Measurements from ENCODE around the gene PSEN1. TPM values are rescaled to one million over a fixed set of nuclear protein-coding genes. Genes with fewer than 3 reads are reported as not detected.

Gene PSEN1
- total and polyA plus RNA-seq, 2 donors (not counting 3 experiments of a cell fraction or from before 2014, with no cell fraction given): 16.5 to 36.8 TPM

- BruUV-seq (replicated peaks): no TSS peak
- Histone ChIP-seq H3K4me3 (replicated peaks in 1 of 3; ENCODE audit: insufficient read depth in 1 of 3, low read depth in 1 of 3, low read length in 3 of 3) (no peak overlapping the region), H3K9me3 (replicated peaks; ENCODE audit: control insufficient read depth, insufficient read depth, low read length) (no peaks in the 10 kb centered on the region), H3K27me3 (ENCODE audit: control insufficient read depth in 2 of 2, insufficient read depth in 2 of 2, low read length in 2 of 2) (no peaks in the 10 kb centered on the region), H3K4me2 (ENCODE audit: insufficient read depth, low read length) (no peak overlapping the region), H3K9ac (replicated peaks; ENCODE audit: extremely low read depth, insufficient read depth, low read length) (no peak overlapping the region), H2AFZ (ENCODE audit: low read depth, low read length) (no peak overlapping the region), H3K27ac (ENCODE audit: insufficient read depth, low read depth, low read length) (no peak overlapping the region), H3K79me2 (ENCODE audit: control insufficient read depth, insufficient read depth, low read length) (no peaks in the 10 kb centered on the region), H3K36me3 (ENCODE audit: control insufficient read depth in 2 of 2, extremely low read depth in 1 of 2, insufficient read depth in 2 of 2, low read length in 2 of 2) (peaks cover 0 to 2% of the 10 kb centered on the region in 2 experiments), H3K4me1 (ENCODE audit: control insufficient read depth, extremely low read depth, insufficient read depth, low read length) (peaks cover 37% of the 10 kb centered on the region), H3K9me1 (replicated peaks; ENCODE audit: control insufficient read depth, extremely low read depth, insufficient read depth, low read length) (no peaks in the 10 kb centered on the region), H4K20me1 (replicated peaks; ENCODE audit: control insufficient read depth, extremely low read depth, insufficient read depth, low read length) (no peaks in the 10 kb centered on the region)
- DNase-seq (ENCODE audit: low read depth, low spot score) (no peak), FAIRE-seq (no peak)
- TF ChIP-seq POLR2AphosphoS5 (IDR thresholded peaks at IDR 0.05; ENCODE audit: insufficient read depth, low read depth, low read length) (no peak), POLR2A (IDR thresholded peaks at IDR 0.05; ENCODE audit: low read depth, low read length) (no peak), JUN (IDR thresholded peaks at IDR 0.05; ENCODE audit: borderline replicate concordance, insufficient read depth, insufficient read length, low read depth) (no peak), MAX (IDR thresholded peaks at IDR 0.05; ENCODE audit: insufficient read depth, insufficient read length) (no peak), GATA2 (IDR thresholded peaks at IDR 0.05; ENCODE audit: insufficient read depth, insufficient read length, low read depth, low read length) (no peak), CTCF (IDR thresholded peaks at IDR 0.05; ENCODE audit: extremely low read depth in 1 of 2, insufficient read depth in 1 of 2, low read depth in 1 of 2, low read length in 2 of 2) (no peak), EZH2 (IDR thresholded peaks at IDR 0.05; ENCODE audit: borderline replicate concordance, low read depth, low read length, severe bottlenecking) (no peak), MYC (IDR thresholded peaks at IDR 0.05; ENCODE audit: low read depth, low read length) (no peak)
- CTCF ChIA-PET: interaction anchor here (1.0 kb wide), 1 partner anchor 17 kb away, joined by 3 read pairs; no protein-coding TSS in a partner anchor
- intact Hi-C loops (cut with micrococcal nuclease) (no loop called here), dilution Hi-C loops (cut with MboI; ENCODE audit: extremely low pct_ligation_motif_present, low sequenced_read_pairs) (no loop called here)
- POLR2A ChIA-PET: no interaction called here
Measured at GRCh38 chr14:73225496-73225895, 89.2 kb downstream of the PSEN1 start.

Data from endothelial cell of umbilical vein (primary cell).